Ascending aorta (tissue), 2 donors: ENCODE data around the gene NEU2. TPM values are rescaled to one million over a fixed set of nuclear protein-coding genes. Genes with fewer than 3 reads are reported as not detected.

Source experiments
- DNase-seq, 2 donors: peaks; one replicate each; pipeline ENCODE4 v3.0.0-alpha.2; 2019; ENCODE audit warnings: low spot score in 2 of 2
- H3K27ac ChIP-seq, 2 donors: fragments of 200-600 bp; sonication (generic); one replicate each; pipeline ENCODE4 v1.5.1; 2016 to 2017; ENCODE audit warnings: mild to moderate bottlenecking in 1 of 2
- H3K27me3 ChIP-seq: fragments of 200-600 bp; sonication (generic); one replicate; pipeline ENCODE4 v1.5.1; 2017
- H3K36me3 ChIP-seq, 2 donors: fragments of 200-600 bp; sonication (generic); one replicate each; pipeline ENCODE4 v1.5.1; 2016
- H3K4me1 ChIP-seq, 2 donors: fragments of 200-600 bp; sonication (generic); one replicate each; pipeline ENCODE4 v1.5.1; 2016 to 2017; ENCODE audit warnings: mild to moderate bottlenecking in 1 of 2
- H3K4me3 ChIP-seq, 2 donors: fragments of 200-600 bp; sonication (generic); one replicate each; pipeline ENCODE4 v1.5.1; 2016 to 2017; ENCODE audit warnings: mild to moderate bottlenecking in 1 of 2
- H3K9me3 ChIP-seq, 2 donors: fragments of 200-600 bp; sonication (generic); one replicate each; pipeline ENCODE4 v1.5.1; 2016
- CTCF ChIP-seq, 3 experiments: fragments of 200-600 bp in 2 of 3; fragments of 450-650 bp in 1 of 3; sonication (generic) in 2 of 3; IDR thresholded peaks; one replicate each; pipeline ENCODE4 v1.5.1; 2016 to 2019; ENCODE audit warnings: antibody characterized with exemption in 3 of 3, mild to moderate bottlenecking in 1 of 3, moderate library complexity in 1 of 3
- intact Hi-C: fragments of 100-400 bp; cut with DNase I; formaldehyde crosslinking; loops from one replicate; pipeline ENCODE4 v1.15.1; 2023
- total RNA-seq: library from RNA; depleted of rRNA; stranded (reverse); fragments of >200 nt; gene quantifications from one replicate; pipeline ENCODE4 v1.1.0, GENCODE V29; 2016

Gene NEU2
- total RNA-seq, 1 donor from 2014 or later, result not detected

GRCh38 chr2:233023761-233024410 lies 8.6 kb upstream of the NEU2 start:
- intact Hi-C loops, result no loop called here
- H3K27me3 ChIP-seq, result no peaks in the 10 kb centered on the region
- H3K9me3 ChIP-seq, result no peaks in the 10 kb centered on the region
- no peaks in the 10 kb centered on the region for H3K36me3 ChIP-seq
- no peak for DNase-seq
- no peak overlapping the region for H3K4me3 ChIP-seq
- H3K4me1 ChIP-seq, result peaks cover 0 to 3% of the 10 kb centered on the region in 2 donors
- no peak for TF ChIP-seq CTCF (IDR thresholded peaks at IDR 0.05)
- no peak overlapping the region for H3K27ac ChIP-seq

DNA sequence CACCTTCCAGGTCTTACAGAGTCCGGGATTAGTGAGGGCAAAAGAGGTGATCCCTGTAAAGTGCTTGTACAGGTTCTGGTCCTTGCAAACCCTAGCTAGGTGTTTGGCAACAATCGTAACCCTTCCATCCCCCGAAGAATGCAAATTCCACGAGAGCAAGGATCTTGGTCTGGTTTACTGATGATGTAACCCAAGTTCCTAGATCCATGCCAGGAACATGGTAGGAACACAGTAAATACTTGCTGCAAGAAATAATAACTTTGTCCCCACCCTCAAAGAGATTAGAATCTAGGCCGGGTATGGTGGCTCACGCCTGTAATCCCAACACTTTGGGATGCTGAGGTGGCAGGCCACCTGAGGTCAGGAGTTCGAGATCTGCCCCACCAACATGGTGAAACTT lies 6.8 kb upstream of the NEU2 start:
- DNase-seq, result no peak
- H3K36me3 ChIP-seq, result no peaks in the 10 kb centered on the region
- intact Hi-C loops, result no loop called here
- H3K27ac ChIP-seq, result no peak overlapping the region
- H3K4me3 ChIP-seq, result no peak overlapping the region
- H3K27me3 ChIP-seq, result no peaks in the 10 kb centered on the region
- no peak for TF ChIP-seq CTCF (IDR thresholded peaks at IDR 0.05)
- peaks cover 0 to 3% of the 10 kb centered on the region in 2 donors for H3K4me1 ChIP-seq
- no peaks in the 10 kb centered on the region for H3K9me3 ChIP-seq

DNA sequence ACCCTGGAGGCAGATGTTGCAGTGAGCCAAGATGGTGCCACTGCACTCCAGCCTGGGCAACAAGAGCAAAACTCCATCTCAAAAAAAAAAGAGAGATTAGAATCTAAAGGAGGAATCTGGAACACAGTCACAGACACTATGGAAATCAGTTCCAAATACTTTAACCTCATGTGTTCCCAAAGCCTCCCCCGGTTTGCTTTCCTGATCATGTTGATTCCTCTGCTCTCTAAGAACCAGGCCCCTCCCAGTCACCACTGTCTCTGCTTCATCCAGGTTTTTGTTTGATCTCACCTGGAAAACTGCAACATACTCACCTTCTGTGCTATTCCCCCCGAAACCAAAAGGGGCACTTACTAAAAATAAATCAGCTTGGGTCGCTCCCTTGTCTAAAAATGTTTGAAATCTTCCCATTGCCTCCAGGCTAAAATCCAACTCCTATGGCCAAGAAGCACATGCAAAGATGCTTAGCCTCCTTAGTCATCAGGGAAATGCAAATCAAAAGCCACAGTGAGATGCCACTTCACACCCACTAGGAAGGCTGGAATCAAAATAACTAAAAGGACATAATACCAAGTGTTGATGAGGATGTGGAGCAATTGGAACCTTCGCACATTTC lies 6.2 kb upstream of the NEU2 start:
- intact Hi-C loops, result no loop called here
- no peak overlapping the region for H3K4me3 ChIP-seq
- H3K4me1 ChIP-seq, result peaks cover 0 to 3% of the 10 kb centered on the region in 2 donors
- no peaks in the 10 kb centered on the region for H3K27me3 ChIP-seq
- no peak for DNase-seq
- TF ChIP-seq CTCF (IDR thresholded peaks at IDR 0.05), result no peak
- H3K9me3 ChIP-seq, result no peaks in the 10 kb centered on the region
- H3K27ac ChIP-seq, result no peak overlapping the region
- H3K36me3 ChIP-seq, result no peaks in the 10 kb centered on the region

DNA sequence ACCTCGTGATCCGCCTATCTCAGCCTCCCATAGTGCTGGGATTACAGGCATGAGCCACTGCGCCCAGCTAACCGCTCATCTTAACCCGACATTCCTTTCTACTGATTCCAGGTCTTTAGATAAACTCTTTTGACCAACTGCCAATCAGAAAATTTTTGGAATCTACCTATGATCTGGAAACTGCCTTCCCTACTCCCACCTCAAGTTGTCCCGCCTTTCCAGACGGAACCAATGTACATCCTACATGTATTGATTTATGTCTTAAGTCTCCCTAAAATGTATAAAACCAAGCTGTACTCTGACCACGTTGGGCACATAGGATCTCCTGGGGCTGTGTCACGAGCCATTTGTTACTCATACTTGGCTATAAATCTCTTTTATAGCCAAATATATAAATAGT lies 3.2 kb upstream of the NEU2 start:
- DNase-seq, result no peak
- no peaks in the 10 kb centered on the region for H3K9me3 ChIP-seq
- H3K36me3 ChIP-seq, result no peaks in the 10 kb centered on the region
- intact Hi-C loops, result no loop called here
- no peak overlapping the region for H3K4me3 ChIP-seq
- peaks cover 0 to 7% of the 10 kb centered on the region in 2 donors for H3K4me1 ChIP-seq
- H3K27ac ChIP-seq, result no peak overlapping the region
- TF ChIP-seq CTCF (IDR thresholded peaks at IDR 0.05), result no peak
- no peaks in the 10 kb centered on the region for H3K27me3 ChIP-seq

DNA sequence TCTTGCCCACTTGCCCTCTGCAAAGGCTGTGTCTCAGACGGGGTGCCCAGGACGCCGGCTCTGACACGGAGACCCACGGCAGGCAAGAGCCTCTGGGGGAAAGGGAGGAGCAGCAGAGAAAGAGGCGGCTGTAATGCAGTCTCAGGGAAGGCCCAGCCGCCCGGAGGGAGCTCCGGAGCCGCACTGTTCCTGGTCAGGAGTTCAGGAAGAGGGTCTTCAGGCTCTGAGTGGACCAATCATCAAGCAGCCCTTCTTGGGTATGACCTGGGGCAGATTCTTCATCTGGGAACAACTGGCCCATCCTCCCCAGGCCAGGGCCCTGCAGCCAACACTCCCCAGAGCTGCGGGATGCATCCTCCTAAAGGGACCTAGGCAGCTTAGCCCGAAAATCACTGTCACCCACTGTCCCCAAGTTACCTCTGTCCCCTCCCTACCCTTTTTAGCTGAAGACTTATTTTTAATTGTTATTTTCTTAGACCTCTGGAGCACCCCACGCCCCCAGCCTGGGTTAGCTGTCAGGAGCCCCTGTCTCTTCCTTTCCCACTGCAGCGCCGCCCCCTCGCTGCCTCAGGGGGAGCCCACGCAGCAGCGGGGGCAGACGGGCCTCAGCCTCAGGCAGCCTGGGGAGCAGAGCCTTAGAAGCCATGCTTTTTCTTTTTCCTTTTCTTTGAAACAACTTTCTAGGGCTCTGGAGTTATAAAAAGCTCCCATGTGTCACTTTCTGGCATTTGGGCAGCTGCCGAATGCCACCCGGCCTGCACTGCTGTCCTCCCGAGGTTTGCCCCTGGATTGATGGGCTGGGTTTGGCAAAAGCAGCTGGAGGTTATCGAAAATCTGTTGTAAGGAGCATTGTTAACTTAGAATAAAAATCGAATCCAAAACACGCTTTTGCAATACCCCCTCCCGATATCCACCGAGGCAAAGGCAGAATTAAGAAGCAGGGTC lies 644 bp upstream of the NEU2 start:
- Histone ChIP-seq H3K27me3 (no peaks in the 10 kb centered on the region), H3K4me3 (no peak overlapping the region), H3K4me1 (peaks cover 0 to 4% of the 10 kb centered on the region in 2 donors), H3K27ac (no peak overlapping the region), H3K9me3 (no peaks in the 10 kb centered on the region), H3K36me3 (no peaks in the 10 kb centered on the region)
- no peak for DNase-seq
- no peak for TF ChIP-seq CTCF (IDR thresholded peaks at IDR 0.05)
- intact Hi-C loops, result no loop called here
